Right ventricle myocardium inferior (tissue), 1 donor: ENCODE results near the gene TENT5C. TPM values are rescaled to one million over a fixed set of nuclear protein-coding genes. Genes with fewer than 3 reads are reported as not detected.

Source experiments
- total RNA-seq: library from RNA; stranded (reverse); fragmentation: NEBNext Ultra II Directional; extraction: Animal tissue kit (Norgen Biotek cat#: 25700); gene quantifications from one replicate; pipeline ENCODE4 v1.2.1, GENCODE V29; 2021
- donor health status: DM: no; HTN: yes; CAD: no; lungs with severe emphysema.

The TENT5C gene
- total RNA-seq, 1 donor from 2014 or later = 18.7 TPM

Other genes with a start within 250 kb of the TENT5C start
- 24.6 TPM for gene MAN1A2, start 238.6 kb upstream of the TENT5C start, total RNA-seq